Activated T-cell treated with anti-CD3 and anti-CD28 coated beads, Interleukin-2, amount 50 U/mL, for 48 hours (primary cell): Measurements from ENCODE around the gene OLFML1.

Experiments
- DNase-seq, 2 experiments: peaks; one replicate each; pipeline ENCODE4 v3.0.0-alpha.2; 2020

OLFML1 gene

DNA sequence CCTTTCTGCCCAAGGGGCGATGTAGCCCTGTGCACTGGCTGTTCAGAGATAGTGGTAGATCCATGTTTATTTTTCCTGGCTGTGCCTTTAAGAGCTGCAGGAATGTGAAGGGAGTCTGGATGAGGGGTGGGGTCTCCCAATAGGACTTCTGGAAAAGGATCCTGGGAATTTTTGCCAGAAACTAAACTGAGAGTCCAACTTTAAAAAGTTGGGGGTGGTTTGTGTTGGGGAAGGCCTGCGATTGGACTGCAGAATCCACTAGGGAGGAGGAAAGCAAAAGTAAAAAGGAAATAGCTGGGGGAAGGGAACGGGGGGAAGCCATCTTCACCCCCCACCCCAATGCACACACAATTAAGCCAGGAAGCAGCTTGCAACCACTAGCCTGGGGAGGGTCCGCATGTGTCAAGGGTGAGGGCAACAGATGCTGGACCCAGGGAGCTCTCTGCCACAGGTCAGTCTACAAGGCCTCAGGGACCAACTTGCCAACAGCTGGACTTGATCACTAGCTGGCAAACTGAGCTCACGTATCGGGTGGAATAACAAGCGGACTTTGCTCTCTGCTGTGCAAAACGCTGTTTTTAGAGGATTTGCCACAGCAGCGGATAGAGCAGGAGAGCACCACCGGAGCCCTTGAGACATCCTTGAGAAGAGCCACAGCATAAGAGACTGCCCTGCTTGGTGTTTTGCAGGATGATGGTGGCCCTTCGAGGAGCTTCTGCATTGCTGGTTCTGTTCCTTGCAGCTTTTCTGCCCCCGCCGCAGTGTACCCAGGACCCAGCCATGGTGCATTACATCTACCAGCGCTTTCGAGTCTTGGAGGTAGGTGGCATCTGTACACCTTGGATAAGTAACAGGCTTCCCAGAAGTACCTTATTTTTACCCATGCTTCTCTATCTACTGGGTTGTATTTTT lies at the start of gene OLFML1:
OLFML1 (plus strand) TSS at position 321 of the 912 bp plus-strand sequence; CDS start at position 691, 370 bp downstream.
- no peak for DNase-seq

DNA sequence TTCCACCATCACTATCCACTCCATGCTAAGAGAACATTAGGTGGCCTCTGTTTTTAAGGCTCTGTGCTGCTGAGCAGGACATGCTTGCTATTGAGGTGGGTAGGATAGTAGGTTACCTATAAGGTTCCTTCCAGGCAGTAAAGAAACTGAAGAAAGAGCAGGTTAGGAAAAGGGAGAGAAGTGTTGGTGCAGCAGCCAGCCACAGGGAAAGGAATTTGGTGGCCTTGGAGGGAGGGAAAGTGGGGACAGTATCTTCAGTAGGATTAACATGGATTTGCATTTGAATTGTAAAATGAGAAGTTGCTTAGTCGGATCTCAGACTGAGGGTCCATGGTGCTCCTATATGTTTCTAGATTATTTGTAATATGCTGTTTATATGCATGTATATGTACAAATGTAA lies 49.2 kb upstream of the OLFML1 start:
- DNase-seq = no peak

GRCh38 chr11:7436657-7437056 lies 48.6 kb upstream of the OLFML1 start:
- no peak for DNase-seq

GRCh38 chr11:7437696-7438095 lies 47.6 kb upstream of the OLFML1 start:
- no peak for DNase-seq

- no peak for DNase-seq
Observed at GRCh38 chr11:7439746-7440320, 45.5 kb upstream of the OLFML1 start.

DNA sequence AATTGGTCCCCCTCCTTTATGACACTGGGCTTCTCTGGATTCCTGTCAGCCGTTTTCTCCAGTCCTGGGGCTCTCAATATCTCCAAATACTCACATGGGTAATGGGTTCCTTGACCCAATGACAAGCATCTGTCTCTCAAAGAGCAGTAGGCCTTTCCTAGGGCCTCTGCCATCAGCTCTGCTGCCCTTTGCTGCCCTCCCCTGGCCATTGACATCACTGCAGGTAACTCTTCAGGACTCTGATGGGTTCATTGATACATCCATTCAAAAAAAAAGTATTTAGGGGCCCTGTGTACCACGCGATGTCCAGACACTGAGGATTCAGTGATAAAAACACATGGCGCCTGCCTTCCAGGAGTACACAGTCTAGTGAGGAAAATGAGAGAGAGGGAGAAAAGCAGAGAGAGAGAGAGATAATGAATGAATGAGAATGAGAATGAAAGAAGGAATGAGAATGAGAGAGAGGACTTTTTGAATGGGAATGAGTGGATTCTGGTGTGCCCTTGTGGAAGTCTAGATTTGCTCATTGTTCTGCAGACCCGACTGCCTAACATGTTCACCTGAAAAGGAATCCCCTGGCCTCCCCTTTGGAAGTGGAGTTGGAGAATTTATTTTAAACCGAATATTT lies 42.6 kb upstream of the OLFML1 start:
- peak; percentile 82 to 83 for DNase-seq

GRCh38 chr11:7444091-7444981 lies 41.0 kb upstream of the OLFML1 start:
- DNase-seq = no peak

- no peak for DNase-seq
Observed at GRCh38 chr11:7445564-7445963, 39.7 kb upstream of the OLFML1 start.

DNA sequence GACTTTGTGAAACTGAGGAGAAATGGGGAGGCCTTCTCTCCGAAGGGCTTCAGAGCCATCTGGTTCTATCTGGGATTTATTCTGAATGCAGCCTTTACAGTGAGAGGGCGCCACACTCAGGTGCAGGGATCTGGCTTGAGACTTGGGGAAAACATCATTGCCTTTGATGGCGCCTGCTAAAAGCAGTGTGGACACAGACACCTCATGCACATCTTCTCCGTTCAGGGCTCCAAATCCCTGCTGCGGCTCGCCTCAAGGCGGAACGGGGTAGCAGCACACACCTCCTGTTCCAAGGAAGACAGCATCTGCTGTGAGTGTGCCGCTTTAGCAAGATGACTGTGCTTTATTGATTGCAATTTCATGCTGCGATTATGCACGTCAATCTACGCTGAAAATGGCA lies 37.1 kb upstream of the OLFML1 start:
- DNase-seq = no peak

DNA sequence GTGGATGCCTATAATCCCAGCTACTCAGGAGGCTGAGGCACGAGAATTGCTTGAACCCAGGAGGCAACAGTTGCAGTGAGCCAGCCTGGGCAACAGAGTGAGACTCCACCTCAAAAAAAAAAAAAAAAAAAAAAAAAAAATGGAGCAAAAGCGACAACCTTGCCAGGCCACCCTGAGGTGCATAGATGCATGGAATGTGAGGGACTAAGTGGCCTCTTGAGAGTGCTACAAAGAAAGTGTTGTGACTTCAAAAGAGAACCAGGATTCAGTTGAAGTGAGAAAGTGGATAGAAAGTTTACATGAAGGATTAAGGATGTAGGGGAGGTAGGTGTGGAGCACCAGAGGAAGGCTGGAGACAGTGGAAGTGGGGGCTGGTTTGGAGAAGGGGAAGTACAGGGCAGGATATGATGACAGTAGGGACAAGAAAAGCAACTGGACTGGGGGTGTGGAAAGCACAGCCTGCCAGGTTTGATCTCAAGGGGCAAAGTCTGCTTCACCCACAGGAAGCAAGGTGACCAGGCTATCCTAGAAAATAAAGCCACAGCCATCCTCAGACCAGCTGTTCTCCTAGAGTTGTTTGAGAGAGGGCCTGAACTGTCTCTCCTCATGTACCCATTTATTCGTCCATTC lies 36.0 kb upstream of the OLFML1 start:
- no peak for DNase-seq

GRCh38 chr11:7449841-7450214 lies 35.5 kb upstream of the OLFML1 start:
- no peak for DNase-seq

- DNase-seq = no peak
Observed at GRCh38 chr11:7450836-7451235, 34.5 kb upstream of the OLFML1 start.

GRCh38 chr11:7451520-7451919 lies 33.8 kb upstream of the OLFML1 start:
- no peak for DNase-seq

- no peak for DNase-seq
Observed at GRCh38 chr11:7451952-7452494, 33.3 kb upstream of the OLFML1 start.

DNA sequence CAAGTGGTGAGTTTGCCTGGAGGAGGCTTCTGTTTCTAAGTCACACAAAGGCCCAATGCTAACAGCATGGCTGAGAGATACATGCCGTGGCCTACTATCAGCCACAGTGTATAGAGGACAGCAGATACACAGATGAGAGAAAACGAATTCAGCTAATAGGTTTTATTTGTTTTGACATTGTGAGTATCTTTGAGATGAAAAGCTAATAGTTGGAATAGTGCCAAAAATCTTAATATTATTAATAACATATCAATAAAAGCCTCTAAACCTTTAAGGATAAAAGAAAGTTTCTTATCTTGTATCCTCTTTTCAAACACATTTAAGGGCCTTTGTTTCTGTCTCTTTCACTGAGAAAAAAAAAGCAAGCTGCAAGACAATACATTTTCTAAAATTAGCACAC lies 30.5 kb upstream of the OLFML1 start:
- DNase-seq = no peak

DNA sequence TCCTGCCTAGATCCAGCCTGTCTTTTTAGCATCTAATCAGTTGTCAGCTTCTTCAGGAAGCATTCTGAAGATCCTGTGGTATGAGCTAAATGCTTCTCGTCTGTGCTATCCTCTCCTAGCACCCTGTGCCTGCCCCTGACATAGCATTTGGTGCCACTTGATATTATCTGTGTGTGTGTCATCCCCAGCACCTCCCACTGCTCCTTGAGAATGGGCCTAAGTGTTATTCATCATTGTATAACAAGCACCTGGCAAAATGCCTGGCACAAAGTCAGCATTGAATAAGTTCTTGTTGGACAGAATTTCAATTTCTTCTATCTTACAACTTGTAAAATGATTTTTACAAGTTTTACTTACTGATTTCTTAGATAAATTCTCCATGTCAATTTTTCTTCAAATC lies 28.1 kb upstream of the OLFML1 start:
- DNase-seq = no peak

GRCh38 chr11:7462706-7463105 lies 22.6 kb upstream of the OLFML1 start:
- DNase-seq = no peak

GRCh38 chr11:7467652-7468051 lies 17.7 kb upstream of the OLFML1 start:
- DNase-seq = peak; percentile 17

DNA sequence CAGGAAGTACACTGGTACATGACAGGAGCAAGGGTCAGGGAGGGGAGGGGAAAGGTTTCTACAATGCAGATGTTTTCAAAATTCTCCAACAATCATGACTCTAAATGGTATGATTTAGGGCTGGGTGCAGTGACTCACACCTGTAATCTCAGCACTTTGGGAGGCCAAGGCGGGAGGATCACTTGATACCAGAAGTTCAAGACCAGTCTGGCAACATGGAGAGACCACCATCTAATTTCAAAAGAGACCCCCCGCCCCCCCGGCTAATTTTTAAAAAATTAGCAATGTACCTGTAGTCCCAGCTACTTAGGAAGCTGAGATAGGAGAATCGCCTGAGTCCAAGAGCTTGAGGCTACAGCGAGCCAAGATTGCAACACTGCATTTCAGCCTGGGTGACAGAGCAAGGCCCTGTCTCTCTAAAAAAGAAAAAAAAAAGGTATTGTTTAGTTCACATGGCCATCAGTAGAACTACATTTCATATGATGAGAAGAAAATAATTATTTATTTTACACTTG lies 15.9 kb upstream of the OLFML1 start:
- no peak for DNase-seq

GRCh38 chr11:7471071-7471470 lies 14.2 kb upstream of the OLFML1 start:
- DNase-seq = no peak

GRCh38 chr11:7473717-7474116 lies 11.6 kb upstream of the OLFML1 start:
- no peak for DNase-seq

DNA sequence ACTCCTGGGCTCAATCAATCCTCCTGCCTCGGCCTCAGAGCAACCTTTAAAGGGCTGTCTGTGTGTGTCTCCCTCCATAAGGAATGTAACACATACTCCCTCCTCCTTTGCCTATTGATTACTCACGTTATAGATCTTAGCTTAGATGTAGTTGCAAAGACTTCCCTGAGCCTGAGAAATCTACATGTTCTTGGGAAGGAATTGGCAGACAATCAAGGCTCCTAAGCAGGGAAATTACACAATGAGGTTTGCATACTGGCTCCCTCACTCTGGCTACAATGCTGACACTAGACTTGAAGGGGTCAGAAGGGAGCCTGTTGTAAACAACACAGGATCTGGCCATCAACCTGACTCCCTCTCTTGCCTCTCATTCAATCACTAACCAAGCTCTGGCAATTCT lies 5.2 kb upstream of the OLFML1 start:
- no peak for DNase-seq
